Fibroblast of skin of right biceps (primary cell): ENCODE measurements around the gene RBM43.
"Not testable (repeated sequence)": the region's sequence is repeated elsewhere in the genome, so short reads cannot be mapped to it uniquely, and the experiment has no call there.

Experiments
- DNase-seq: peaks from one replicate; pipeline ENCODE4 v3.0.0-alpha.2; 2013

RBM43 gene

DNA sequence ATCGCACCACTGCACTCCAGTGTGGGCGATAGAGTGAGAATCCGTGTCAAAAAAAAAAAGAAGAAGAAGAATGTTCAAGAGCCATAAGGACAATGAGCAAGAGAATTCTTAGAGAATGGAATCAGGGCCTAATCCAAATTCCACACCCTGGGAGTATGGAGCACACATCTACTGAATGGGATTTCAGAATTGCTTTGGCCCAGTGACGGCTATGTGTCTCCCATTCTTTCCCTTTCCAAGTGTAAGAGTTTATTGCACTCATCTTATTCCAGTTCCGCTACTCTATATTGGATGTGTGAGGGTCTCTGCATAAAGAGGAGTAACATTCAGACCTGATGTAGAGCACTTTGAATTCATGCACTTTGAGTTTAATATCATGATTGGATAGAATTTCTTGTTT lies 5.9 kb upstream of the RBM43 start:
- no peak for DNase-seq

DNA sequence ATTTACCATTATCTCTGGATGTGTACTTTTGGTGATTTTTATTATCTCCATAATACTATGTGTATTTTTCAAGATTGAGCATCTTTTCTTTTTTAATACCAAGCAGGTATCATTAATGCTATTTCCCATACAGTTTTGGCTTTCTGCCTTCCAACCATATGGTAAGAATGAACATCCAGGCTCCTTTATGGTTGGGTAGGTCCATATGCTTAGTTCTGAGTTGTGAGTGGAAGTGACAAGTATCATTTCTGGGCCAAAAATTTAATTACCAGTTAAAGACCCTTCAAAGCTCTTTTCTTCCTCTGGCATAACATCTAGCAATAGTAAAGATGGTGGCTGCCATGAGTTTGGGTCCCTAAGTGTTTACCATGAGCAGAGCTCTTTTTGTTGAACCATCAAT lies 4.3 kb upstream of the RBM43 start:
- no peak for DNase-seq

DNA sequence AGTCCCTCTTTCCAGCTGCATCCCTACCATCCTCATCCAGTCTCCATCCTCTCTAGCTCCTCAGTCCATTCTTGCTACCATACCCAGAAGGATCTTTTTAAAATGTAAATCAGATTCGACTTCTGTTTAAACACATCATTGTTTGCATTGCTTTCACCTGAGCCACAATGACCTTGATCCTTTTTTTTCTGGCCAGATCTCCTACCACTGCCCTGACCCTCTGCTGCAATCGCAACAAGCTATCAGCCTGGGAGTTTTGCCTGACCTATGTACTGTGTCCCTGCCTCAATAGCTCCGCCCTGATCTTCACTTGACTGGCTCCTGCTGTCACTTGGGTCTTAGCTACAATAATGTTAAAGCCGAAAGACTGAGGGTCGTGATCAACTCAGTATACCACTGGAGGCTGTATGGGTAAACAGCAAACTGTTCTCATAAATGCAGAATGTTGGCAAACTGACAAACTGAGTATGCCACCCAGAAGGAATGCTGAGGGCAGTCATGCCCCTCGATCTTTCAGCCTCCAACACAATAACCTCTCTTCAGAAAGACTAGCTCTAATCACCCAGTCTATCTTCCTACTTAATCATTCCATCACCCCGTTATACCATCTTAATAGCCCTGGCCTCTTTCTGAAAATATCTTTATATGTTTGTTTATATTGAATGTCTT lies 2.6 kb upstream of the RBM43 start:
- DNase-seq: no peak

DNA sequence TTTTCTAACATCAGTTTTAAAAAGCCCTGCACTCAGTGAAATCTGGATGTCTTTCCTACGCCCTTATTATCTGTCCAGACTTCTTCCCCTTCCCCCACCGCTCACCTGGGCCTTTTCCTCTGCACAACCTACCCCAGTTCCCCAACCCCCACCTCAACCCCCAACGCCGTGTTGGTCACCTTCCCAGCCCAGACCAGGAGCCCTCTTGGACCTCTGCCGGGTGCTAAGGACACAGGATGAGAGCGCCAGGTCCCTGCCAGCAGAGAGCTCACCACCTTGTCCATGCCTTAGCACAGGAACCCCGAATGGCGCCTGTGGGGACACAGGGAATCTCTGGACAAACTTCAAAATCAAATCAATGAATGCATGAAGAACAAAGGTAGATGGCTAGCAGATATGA lies 966 bp upstream of the RBM43 start:
- DNase-seq: no peak

DNA sequence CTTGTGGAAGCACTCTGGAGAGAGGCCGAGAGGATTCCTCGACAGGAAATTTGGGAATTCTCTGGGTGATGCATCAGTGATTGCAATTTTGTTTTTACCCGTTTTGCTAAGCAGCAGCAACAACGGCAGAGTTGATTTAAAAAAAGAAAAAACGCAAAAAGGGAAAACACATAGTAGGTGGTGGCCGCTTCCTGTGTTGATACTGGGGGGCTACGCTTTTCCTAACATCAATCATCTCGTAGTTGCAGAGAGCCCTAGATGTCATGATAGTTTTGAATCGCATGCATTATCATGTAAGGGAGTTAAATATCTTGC lies 271 bp upstream of the RBM43 start:
- no peak for DNase-seq

DNA sequence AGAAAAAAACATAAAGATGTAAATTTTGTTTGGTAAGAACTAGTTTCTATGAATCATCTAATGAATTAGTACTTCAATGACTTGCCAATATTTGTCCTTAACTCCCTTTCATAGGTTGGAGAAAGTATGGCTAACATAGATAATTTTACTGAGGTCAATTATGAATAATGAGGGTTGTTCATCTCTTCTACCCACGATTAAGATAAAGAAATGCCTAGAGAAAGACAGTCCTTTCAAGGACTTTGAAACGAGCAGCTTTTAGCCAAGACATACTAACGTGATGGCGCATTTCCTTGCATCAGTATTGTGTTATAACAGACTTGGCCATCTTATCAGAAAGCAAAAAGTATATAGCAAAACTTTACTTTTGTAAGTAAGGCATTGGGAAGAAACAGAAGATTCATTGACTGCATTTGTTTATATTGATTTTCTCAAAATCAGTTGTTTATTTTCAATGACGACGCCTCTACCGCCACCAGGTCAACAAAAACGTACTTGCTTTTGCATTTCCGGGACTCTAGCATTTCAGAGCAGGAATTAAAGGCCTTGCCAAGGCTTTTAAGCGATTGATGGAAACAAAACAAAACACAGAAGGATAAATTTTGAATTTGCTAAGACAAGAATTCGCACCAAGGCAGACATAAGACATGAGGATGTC lies 961 bp downstream of the RBM43 start:
- peak; percentile 24 for DNase-seq

DNA sequence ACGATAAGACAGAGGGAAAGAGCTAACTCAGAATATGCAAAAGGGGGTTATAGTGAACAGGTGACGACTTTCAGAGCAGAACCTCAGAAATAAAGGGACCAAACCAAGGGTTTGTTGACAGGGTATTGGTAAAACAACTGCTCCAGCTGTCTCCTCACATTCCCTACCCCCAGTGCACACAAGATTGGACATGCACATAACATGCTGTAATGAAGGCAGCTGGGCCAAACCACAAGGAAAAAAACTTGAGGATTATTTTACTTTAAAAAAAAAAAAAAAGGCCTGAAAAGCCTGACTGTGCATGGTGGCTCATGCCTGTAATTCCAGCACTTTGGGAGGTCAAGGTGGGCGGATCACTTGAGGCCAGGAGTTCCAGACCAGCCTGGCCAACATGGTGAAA lies 3.5 kb downstream of the RBM43 start:
- peak; percentile 80 for DNase-seq

DNA sequence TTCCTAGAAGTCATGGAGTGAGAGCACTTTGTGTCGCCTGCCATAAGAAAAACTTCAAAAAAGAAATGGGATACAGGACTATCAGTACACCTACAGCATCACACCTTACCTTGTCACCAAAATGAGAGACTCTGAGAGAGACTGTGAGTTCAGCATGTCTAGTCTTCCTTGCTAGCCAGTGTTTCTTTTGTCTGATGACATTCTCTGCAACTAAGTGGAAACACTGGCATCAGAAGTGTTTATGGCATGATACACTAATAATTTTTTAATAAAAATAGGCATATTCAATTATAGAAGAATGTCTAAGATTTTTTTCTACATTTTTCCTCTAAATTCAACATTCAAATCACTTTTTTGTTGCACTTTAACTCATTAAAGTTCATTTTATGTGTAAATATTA lies 9.0 kb downstream of the RBM43 start:
- DNase-seq: no peak

DNA sequence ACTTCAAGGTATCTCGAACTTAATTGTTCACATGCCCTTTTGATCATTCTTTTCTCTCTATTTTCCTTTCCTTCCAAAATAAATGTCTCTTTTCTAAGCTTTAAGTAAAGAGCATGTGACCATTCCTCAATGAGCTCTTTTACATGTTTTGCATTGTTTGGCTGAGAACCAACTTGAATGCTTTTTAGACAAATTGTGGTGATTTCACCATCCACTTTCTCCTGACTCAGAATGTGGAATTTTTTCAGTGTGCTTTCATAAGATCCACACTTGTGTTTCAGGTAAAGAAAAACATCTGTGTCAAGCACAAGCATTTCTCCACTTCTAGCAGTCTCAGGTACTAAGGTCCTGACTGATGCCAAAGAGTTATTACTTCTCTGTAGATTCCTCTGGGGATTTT lies 10.7 kb downstream of the RBM43 start:
- peak; percentile 90 for DNase-seq

DNA sequence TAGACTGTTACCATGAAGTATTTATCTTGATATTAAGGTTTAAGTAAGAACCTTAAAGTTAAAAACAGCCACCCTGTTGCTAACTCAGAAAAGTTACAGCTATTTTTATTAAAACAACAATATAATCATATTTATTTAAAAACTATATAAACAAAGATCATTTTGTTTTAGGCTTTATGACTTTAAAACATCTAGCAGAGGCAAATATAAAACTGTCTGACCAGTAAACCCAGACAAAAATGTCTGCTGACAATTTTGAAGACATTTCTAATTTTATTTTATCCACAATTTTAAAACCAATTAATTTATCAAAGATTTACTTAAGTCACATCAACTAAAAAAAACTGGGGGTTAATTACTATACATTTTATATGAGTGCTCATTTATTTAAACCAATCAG lies 14.2 kb downstream of the RBM43 start:
- DNase-seq: no peak

DNA sequence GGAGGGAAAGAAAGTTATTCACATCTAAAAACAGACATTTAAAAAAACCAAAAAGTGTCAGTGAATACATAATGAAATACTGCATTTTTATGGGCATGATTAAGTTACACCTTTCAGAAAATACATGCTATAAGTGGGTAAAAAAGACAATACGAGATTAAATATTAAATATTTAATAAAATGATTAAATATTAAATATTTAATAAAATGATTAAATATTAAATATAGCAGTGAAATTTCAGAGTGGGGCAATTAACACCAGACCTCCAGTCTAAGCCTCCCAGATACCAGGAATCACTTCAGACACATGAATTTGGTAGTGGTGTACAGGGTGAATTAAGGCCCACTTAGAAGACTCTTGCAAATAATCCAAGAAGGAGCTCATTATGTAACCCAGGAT lies 15.5 kb downstream of the RBM43 start:
- DNase-seq: no peak

DNA sequence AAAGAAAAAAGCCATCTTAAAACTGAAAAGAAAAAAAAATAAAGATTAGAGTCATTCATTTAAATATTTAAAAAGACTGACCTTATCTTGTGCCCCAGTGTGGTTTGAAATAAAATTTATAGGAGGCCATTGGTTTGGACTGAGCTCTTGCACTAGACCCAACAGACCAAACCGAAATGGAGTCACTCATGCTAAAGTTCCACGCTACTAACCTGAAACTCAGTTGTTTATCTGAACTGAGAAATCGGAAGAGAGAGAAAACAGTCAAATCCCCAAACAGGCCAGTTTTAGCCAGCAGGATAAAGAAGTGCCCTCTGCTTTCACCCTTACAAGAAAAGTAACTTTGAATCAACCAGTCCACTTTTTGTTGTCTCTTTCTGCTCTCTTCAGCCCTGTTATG lies 18.2 kb downstream of the RBM43 start:
- DNase-seq: no peak

DNA sequence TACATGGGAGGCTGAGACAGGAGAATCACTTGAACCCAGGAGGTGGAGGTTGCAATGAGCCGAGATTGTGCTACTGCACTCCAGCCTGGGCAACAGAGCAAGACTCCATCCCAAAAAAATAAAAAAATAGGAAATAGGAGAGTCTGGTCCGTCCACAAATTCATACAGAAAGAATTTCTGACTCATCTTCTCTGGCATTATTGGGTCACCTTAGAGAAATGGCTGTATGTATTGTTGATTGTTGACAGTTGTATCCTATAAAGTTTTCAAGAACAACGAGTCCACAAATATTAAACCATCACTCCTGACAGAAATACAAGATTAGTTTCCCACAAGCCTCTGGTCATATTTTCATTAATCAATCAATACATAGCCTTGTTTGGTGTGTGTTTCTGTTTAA lies 20.4 kb downstream of the RBM43 start:
- peak; percentile 32 for DNase-seq

DNA sequence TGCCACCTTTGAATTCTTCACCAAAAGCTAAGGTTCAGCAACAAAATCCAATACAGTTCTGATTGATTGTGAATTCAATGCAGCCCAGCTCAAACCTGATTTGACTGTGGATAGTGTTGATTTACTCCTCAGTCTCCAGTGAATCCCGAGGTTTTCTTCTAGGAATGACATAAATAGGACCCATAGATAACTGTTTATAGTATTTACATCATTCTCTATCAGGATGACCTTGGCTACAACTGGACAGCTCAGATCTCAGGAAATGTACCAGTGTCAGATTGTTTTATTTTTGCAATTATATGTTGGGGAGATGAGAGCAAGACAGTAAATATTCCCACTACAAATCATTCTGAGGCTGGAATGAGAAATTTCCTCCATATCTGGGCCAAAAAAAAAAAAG lies 21.2 kb downstream of the RBM43 start:
- DNase-seq: no peak

DNA sequence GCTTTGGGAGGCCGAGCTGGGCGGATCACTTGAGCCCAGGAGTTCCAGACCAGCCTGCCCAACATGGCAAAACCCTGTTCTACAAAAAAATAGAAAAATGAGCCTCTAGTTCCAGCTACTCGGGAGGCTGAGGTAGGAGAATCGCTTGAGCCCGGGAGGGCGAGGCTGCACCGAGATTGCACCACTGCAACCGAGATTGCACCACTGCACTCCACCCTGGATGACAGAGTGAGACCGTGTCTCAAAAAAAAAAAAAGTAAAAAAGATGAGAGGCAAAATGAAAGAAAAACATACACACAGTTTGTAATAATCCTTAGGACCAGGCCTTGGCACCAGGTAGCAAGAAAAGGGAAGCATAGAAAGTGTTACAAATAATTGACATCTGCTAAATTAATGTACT lies 22.0 kb downstream of the RBM43 start:
- no peak for DNase-seq

DNA sequence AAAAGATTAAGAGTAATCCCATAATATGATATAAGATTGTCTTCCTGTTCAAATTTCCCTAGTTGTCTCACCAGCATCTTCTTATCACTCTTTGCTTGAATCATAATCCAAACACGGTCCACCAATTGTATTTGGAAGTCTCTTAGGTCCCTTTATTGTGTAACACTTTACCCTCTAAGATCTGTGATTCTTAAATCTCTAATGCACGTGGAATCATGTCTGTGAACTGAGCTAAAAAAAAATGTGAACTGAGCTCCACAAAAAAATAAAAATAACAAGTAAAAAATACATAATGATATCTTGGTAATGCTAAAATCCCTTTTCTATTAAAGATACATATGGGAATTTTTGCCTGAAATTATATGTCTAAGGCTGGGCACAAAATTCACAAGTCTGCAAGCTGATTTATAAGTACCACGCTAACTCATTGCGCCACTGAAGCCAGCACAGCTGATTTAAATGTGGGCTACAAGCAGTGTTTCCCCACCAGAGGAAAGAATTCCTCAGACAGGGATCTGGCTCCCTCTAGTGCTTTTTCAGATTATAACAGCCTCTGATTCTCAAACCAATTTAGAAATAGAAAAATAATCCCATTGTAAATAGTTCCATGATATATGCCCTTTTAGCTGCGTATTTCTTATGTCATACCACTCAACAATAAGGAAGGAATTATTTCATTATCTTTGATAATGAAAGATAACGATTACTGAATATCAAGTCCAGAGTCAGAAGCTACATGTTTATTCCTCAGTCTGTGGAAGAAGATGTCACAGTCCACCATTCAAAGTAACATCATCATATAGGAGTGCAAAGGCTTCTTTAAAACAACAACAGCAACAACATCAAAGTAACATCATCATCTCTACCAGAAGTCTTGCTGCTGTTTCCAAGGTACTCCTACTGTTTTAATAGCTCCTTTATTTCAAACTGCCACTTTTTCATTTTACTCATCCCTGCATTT lies 22.9 kb downstream of the RBM43 start:
- DNase-seq: peak; percentile 77

DNA sequence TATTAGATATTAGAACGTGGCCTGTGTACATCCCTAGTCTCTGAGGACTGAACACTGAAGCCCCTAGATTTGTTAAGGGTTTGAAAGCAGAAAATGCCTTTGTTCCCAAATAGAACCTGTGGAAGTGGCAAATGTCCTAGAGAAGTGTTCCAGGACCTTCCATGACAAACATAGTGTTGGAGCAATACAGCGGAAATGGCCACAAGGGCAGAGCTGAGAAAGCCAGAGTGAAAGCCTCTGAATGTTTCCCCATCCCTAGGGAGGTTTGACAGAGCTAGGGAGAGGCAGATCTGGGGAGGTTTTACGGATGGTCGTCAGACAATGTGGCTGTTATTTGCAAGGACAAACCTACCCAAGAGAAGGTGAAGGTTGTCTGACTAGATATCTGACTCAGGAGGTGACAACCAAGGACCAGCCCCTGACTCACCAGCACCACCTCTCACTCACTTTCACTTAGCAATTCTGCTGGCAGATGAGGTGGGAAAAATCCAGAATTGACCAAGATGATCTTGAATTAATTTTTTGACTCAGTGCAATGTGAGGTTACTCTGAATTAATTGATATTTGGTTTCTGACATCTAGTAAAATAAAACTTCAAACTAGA lies 24.1 kb downstream of the RBM43 start:
- DNase-seq: no peak

DNA sequence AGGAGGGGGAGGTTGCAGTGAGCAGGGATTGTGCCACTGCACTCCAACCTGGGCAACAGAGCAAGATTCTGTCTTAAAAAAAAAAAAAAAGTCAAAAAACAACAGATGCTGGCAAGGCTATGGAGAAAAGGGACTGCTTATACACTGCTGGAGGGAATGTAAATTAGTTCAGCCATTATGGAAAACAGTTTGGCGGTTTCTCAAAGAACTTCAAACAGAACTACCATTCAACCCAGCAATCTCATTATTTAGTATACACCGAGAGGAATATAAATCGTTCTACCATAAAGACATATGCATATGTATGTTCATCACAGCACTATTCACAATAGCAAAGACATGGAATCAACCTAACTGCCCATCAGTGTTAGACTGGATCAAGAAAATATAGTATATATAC lies 27.9 kb downstream of the RBM43 start:
- DNase-seq: not testable (repeated sequence)

DNA sequence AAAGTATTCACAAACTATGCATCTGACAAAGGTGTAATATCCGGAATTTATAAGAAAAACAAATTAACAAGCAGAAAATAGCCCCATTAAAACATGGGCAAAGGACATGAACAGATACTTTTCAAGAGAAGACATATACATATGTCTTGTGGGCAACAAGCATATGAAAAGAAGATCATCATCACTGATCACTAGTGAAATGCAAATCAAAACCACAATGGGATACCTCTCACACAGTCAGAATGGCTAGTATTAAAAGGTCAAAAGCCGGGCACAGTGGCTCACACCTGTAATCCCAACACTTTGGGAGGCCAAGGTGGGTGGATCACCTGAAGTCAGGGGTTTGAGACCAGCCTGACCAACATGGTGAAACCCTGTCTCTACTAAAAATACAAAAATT lies 28.4 kb downstream of the RBM43 start:
- DNase-seq: not testable (repeated sequence)

DNA sequence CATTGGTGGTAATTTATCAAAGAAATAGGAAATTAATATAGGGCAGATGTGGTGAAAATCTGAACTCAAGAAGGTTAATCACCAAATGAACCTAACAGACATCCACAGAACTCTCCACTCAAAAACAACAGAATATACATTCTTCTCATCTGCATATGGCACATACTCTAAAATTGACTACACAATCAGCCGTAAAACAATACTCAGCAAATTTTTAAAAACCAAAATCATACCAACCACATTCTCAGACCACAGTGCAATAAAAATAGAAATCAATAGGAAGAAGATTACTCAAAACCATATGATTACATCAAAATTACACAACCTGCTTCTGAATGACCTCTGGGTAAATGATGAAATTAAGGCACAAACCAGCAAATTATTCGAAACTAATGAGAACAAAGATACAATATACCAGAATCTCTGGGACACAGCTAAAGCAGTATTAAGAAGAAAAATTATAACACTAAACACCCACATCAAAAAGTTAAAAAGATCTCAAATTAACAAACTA lies 31.0 kb downstream of the RBM43 start:
- DNase-seq: no peak

DNA sequence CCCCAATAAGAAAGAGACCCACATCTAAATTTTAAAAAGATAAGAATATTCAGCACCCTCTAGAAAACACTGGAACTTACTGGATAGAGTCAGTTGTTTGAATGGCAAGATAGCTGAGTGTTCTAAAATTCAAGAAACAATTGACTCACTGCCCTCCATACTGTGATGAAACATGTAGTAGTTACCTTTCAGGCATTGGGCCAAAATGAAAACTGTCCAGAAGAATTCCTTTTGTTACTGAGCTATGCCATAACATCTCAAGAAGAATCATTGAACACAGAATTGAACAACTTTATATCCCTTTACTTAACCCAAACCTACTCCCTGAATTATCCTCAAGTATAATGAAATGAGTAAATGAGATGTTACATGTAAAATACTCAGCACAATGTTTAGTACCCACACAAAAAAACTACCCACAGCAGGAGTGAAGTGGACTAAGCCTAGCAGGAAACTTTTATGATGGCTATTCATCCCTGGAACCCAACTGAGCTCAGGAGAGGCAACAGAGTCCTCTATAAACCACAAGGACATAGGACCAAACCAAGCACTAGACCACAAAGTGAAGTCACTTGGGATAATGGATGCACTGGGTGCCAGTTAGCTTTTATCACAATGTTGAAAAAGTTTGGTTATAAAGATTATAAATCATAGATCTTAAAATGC lies 32.7 kb downstream of the RBM43 start:
- no peak for DNase-seq

DNA sequence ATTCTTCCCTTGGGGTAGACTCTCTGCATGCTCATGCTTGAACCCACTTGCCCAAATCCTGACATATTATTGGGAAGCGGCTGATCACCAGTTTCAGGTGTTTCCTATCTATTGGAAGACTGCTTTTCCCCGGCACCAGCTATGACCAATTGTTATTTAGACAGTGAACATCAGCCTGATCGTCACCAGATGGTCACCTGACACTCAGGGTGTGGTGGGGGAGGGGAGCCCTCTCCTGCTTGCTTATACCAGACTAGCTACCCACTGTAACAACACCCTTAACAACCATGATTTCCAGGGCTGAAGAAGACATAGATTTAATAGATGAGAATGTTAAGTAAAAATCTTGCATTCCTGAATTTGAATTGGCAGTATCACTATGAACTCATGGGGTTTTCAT lies 44.3 kb downstream of the RBM43 start:
- DNase-seq: no peak

DNA sequence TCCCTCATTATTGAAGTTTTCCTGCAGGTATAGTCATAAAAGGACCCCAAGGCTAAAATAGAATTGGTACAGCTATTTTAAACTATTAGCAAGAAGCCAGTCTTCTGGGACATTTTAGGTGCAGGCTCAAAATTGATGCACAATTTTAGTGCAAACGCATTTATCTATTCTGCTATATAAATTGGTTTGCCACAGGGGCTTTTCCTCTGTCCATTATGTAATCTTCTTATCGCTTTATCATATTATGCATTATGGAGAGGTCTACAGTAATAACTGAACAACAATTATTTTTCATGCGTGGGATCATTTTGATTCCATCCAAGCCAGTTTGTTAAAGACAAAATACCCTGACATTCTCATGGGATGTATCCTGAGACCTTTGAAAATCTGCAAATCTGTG lies 54.6 kb downstream of the RBM43 start:
- DNase-seq: no peak
